Endothelial cell of umbilical vein (primary cell): ENCODE measurements around the gene ORC5. TPM values are rescaled to one million over a fixed set of nuclear protein-coding genes. Genes with fewer than 3 reads are reported as not detected.

ENCODE experiments used
- BruUV-seq: library from RNA; stranded (reverse); fragments of 400-500 nt; replicated peaks from 2 replicates; lab custom pipeline; 2021; lab: Mats Ljungman, UMichigan
- CTCF ChIA-PET: fragments of 300-600, 350-600 bp; sonication (Branson Sonifier 250); formaldehyde crosslinking; loops from one replicate; lab custom pipeline; 2021; ENCODE audit warnings: antibody characterized with exemption, inconsistent platforms; lab: Charles Lee
- POLR2A ChIA-PET: fragments of 300-600, 350-600 bp; sonication (Branson Sonifier 250); formaldehyde crosslinking; loops from one replicate; lab custom pipeline; 2021; ENCODE audit warnings: antibody characterized with exemption, inconsistent platforms; lab: Charles Lee
- DNase-seq: peaks from one replicate; pipeline ENCODE4 v3.0.0-alpha.2; 2011; ENCODE audit warnings: low read depth, low spot score
- FAIRE-seq: peaks from 2 replicates; lab custom pipeline; 2011; peaks lifted over from hg19 to GRCh38; lab: Jason Lieb, UNC
- H2AFZ ChIP-seq: 2 replicates; pipeline ENCODE4 v1.6.0; 2012; ENCODE audit warnings: low read depth, low read length, control low read depth, inconsistent platforms
- H3K27ac ChIP-seq: 2 replicates; pipeline ENCODE4 v1.5.1; 2011; ENCODE audit warnings: low read depth, mild to moderate bottlenecking, control low read depth, low read length, moderate library complexity; ENCODE audit not compliant: insufficient read depth
- H3K27me3 ChIP-seq, 2 experiments: 2 replicates each; pipeline versions ENCODE4 v1.6.0 to v1.6.1; 2011; ENCODE audit warnings: low read length in 2 of 2, mixed read lengths in 1 of 2; ENCODE audit not compliant: control insufficient read depth in 2 of 2, insufficient read depth in 2 of 2
- H3K36me3 ChIP-seq, 2 experiments: 2 replicates in 1 of 2; 3 replicates in 1 of 2; pipeline ENCODE4 v1.5.1; 2011; ENCODE audit warnings: low read length in 2 of 2, mild to moderate bottlenecking in 1 of 2, moderate library complexity in 1 of 2; ENCODE audit not compliant: control insufficient read depth in 2 of 2, insufficient read depth in 2 of 2; ENCODE audit errors: extremely low read depth in 1 of 2
- H3K4me1 ChIP-seq: 3 replicates; pipeline ENCODE4 v1.5.1; 2011; ENCODE audit warnings: mild to moderate bottlenecking, low read length; ENCODE audit not compliant: control insufficient read depth, insufficient read depth; ENCODE audit errors: extremely low read depth
- H3K4me2 ChIP-seq: 2 replicates; pipeline ENCODE4 v1.6.1; 2011; ENCODE audit warnings: low read length, control low read depth, mixed read lengths; ENCODE audit not compliant: insufficient read depth
- H3K4me3 ChIP-seq, 3 experiments: fragments of 200-600 bp in 1 of 3; sonication (generic), shearing (Covaris generic) in 1 of 3; replicated peaks in 1 of 3; 2 replicates each; pipeline ENCODE4 v1.5.1; 2011 to 2016; ENCODE audit warnings: control low read depth in 3 of 3, low read length in 3 of 3, mild to moderate bottlenecking in 2 of 3, inconsistent platforms in 1 of 3, low read depth in 1 of 3, moderate library complexity in 1 of 3; ENCODE audit not compliant: insufficient read depth in 1 of 3
- H3K79me2 ChIP-seq: 2 replicates; pipeline ENCODE4 v1.6.0; 2012; ENCODE audit warnings: low read length, inconsistent platforms; ENCODE audit not compliant: control insufficient read depth, insufficient read depth
- H3K9ac ChIP-seq: replicated peaks from 2 replicates; pipeline ENCODE3; 2011; ENCODE audit warnings: low read length, control low read depth; ENCODE audit not compliant: insufficient read depth; ENCODE audit errors: extremely low read depth
- H3K9me1 ChIP-seq: replicated peaks from 3 replicates; pipeline ENCODE4 v1.6.0; 2011; ENCODE audit warnings: mild to moderate bottlenecking, low read length; ENCODE audit not compliant: control insufficient read depth, insufficient read depth; ENCODE audit errors: extremely low read depth
- H3K9me3 ChIP-seq: replicated peaks from 2 replicates; pipeline ENCODE4 v1.5.1; 2012; ENCODE audit warnings: low read length, inconsistent platforms; ENCODE audit not compliant: control insufficient read depth, insufficient read depth
- H4K20me1 ChIP-seq: replicated peaks from 2 replicates; pipeline ENCODE3; 2011; ENCODE audit warnings: mild to moderate bottlenecking, low read length; ENCODE audit not compliant: control insufficient read depth, insufficient read depth; ENCODE audit errors: extremely low read depth
- FOS ChIP-seq: IDR thresholded peaks from 2 replicates; pipeline ENCODE4 v1.6.1; 2011; ENCODE audit warnings: mild to moderate bottlenecking, low read length, moderate library complexity, borderline replicate concordance; ENCODE audit not compliant: insufficient read depth
- GATA2 ChIP-seq: IDR thresholded peaks from 2 replicates; pipeline ENCODE4 v1.7.0; 2011; ENCODE audit warnings: low read depth, mild to moderate bottlenecking, moderate library complexity, mixed read lengths, low read length; ENCODE audit not compliant: insufficient read length, insufficient read depth
- JUN ChIP-seq: IDR thresholded peaks from 2 replicates; pipeline ENCODE4 v1.6.1; 2011; ENCODE audit warnings: borderline replicate concordance, low read depth; ENCODE audit not compliant: insufficient read length, insufficient read depth
- MYC ChIP-seq: IDR thresholded peaks from one replicate; pipeline ENCODE4 v1.6.1; 2011; ENCODE audit warnings: mild to moderate bottlenecking, low read depth, low read length
- POLR2A ChIP-seq: IDR thresholded peaks from 2 replicates; pipeline ENCODE4 v1.6.1; 2012; ENCODE audit warnings: low read depth, mild to moderate bottlenecking, control low read depth, low read length
- POLR2AphosphoS5 ChIP-seq: IDR thresholded peaks from 2 replicates; pipeline ENCODE4 v1.6.1; 2012; ENCODE audit warnings: low read depth, mild to moderate bottlenecking, control low read depth, low read length, moderate library complexity; ENCODE audit not compliant: insufficient read depth
- dilution Hi-C: fragments of 300-500 bp; cut with MboI; formaldehyde crosslinking; loops from one replicate; pipeline ENCODE4 v1.15.0; 2019; ENCODE audit warnings: low sequenced_read_pairs; ENCODE audit not compliant: extremely low pct_ligation_motif_present
- intact Hi-C: fragments of 100-400 bp; cut with micrococcal nuclease; formaldehyde crosslinking; loops from one replicate; pipeline ENCODE4 v1.10.0; 2022
- polyA plus RNA-seq, 4 experiments: library from polyadenylated mRNA; depleted of rRNA in 3 of 4; stranded (reverse) in 3 of 4; unstranded in 1 of 4; fragments of >200 nt; gene quantifications; 2 replicates each; pipeline versions ENCODE4 v1.2.1 to v1.2.3, GENCODE V29; 2011 to 2012; ENCODE audit warnings: missing spikeins in 1 of 4
- total RNA-seq: library from RNA; stranded (reverse); gene quantifications from 2 replicates; pipeline ENCODE4 v1.2.3, GENCODE V29; 2021
- TF ChIP-seq, protein P1 (sequence below), 2 donors: IDR thresholded peaks; 1 replicate in 1 of 2; 2 replicates in 1 of 2; pipeline ENCODE4 v1.5.1; 2011; ENCODE audit warnings: low read length in 2 of 2, mild to moderate bottlenecking in 2 of 2, moderate library complexity in 2 of 2, control low read depth in 1 of 2, inconsistent platforms in 1 of 2, low read depth in 1 of 2; ENCODE audit not compliant: insufficient read depth in 1 of 2; ENCODE audit errors: extremely low read depth in 1 of 2
- TF ChIP-seq, protein P2 (sequence below): IDR thresholded peaks from 2 replicates; pipeline ENCODE4 v1.6.1; 2011; ENCODE audit not compliant: insufficient read depth, insufficient read length

Gene ORC5
- total and polyA plus RNA-seq, 2 donors (not counting 3 experiments of a cell fraction or from before 2014, with no cell fraction given): 7.9 to 21.1 TPM

GRCh38 chr7:104196161-104196560, 11.7 kb downstream of the ORC5 start:
- intact Hi-C loops: no loop called here
- BruUV-seq: no TSS peak
- FAIRE-seq: peak; percentile 33

More at GRCh38 chr7:104196161-104196560, 11.7 kb downstream of the ORC5 start:
- Histone ChIP-seq H3K4me2 (peak overlapping the region; percentile 41), H3K9me3 (peaks cover 2% of the 10 kb centered on the region), H3K9ac (no peak overlapping the region), H3K27ac (peak overlapping the region; percentile 69), H4K20me1 (no peaks in the 10 kb centered on the region), H3K4me3 (no peak overlapping the region), H3K36me3 (peaks cover 8 to 12% of the 10 kb centered on the region in 2 experiments), H3K4me1 (peaks cover 19% of the 10 kb centered on the region), H3K79me2 (peaks cover 17% of the 10 kb centered on the region), H3K9me1 (no peaks in the 10 kb centered on the region), H3K27me3 (no peaks in the 10 kb centered on the region), H2AFZ (no peak overlapping the region)
- dilution Hi-C loops: no loop called here
- ChIA-PET POLR2A (no interaction called here), CTCF (no interaction called here)
- DNase-seq: peak; percentile 74
- TF ChIP-seq MYC (no peak), POLR2A (peak; percentile 28), GATA2 (peak; percentile 38), JUN (peak; percentile 43), POLR2AphosphoS5 (peak; percentile 63), FOS (peak; percentile 84)
- TF ChIP-seq, protein P1, sequence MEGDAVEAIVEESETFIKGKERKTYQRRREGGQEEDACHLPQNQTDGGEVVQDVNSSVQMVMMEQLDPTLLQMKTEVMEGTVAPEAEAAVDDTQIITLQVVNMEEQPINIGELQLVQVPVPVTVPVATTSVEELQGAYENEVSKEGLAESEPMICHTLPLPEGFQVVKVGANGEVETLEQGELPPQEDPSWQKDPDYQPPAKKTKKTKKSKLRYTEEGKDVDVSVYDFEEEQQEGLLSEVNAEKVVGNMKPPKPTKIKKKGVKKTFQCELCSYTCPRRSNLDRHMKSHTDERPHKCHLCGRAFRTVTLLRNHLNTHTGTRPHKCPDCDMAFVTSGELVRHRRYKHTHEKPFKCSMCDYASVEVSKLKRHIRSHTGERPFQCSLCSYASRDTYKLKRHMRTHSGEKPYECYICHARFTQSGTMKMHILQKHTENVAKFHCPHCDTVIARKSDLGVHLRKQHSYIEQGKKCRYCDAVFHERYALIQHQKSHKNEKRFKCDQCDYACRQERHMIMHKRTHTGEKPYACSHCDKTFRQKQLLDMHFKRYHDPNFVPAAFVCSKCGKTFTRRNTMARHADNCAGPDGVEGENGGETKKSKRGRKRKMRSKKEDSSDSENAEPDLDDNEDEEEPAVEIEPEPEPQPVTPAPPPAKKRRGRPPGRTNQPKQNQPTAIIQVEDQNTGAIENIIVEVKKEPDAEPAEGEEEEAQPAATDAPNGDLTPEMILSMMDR (IDR thresholded peaks at IDR 0.05; ENCODE audit: extremely low read depth in 1 of 2, insufficient read depth in 1 of 2, low read depth in 1 of 2, low read length in 2 of 2): no peak
- TF ChIP-seq, protein P2, sequence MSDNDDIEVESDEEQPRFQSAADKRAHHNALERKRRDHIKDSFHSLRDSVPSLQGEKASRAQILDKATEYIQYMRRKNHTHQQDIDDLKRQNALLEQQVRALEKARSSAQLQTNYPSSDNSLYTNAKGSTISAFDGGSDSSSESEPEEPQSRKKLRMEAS: no peak
